ENCODE data around the gene LRRC14B.

DNA sequence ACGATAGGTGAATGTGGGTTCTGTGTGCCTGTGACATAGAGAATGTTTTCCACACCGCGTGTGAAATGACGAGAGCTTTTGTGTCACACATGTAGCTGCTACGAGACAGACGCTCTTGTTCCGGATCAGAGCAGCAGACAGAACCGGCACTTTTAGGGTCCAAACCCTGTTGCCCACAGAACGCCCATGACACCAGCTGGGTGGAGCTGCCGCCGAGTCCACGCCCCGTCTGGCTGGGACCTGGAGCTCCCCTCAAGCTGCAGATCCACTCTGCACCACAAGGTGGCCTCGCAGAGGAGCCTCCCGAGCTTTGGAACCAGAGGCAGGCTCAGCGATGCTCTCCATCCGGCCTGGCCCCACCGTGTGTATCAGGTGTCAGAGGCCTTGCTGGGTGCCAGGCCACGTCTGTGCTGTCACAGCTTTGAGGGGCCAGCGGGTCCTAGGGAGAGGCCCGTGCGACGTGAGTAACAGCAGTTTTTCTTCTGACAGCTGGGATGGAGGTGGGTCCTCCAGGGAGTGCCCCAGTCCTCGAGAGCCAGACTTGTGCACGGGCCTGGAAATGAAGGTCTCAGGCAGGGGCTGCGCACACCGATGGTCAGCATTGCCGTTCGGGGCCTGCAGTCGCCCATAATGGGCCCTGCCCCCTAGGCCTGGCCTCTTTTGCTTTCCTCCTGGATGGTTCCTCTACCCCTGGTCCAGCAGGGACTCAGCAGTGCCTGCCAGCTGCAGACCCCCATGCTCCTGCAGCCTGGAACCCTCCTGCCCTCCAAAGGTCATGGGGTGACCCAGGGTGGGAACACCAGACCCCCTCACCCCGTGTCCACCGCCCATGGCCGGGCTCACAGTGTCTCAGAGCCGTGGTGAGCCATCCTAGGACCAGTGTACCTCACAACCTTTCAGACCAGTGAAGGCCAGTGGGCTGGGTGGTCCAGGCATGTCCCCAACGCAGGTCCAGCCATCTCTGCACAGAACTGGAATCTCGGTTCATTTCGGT is 2.5 kb upstream of the LRRC14B start:
- TF ChIP-seq, protein P1, sequence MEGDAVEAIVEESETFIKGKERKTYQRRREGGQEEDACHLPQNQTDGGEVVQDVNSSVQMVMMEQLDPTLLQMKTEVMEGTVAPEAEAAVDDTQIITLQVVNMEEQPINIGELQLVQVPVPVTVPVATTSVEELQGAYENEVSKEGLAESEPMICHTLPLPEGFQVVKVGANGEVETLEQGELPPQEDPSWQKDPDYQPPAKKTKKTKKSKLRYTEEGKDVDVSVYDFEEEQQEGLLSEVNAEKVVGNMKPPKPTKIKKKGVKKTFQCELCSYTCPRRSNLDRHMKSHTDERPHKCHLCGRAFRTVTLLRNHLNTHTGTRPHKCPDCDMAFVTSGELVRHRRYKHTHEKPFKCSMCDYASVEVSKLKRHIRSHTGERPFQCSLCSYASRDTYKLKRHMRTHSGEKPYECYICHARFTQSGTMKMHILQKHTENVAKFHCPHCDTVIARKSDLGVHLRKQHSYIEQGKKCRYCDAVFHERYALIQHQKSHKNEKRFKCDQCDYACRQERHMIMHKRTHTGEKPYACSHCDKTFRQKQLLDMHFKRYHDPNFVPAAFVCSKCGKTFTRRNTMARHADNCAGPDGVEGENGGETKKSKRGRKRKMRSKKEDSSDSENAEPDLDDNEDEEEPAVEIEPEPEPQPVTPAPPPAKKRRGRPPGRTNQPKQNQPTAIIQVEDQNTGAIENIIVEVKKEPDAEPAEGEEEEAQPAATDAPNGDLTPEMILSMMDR (conservative IDR thresholded peaks at IDR 0.05; ENCODE audit: low read depth, low read length): peak; percentile 87
- no peak for TF ChIP-seq EZH2 (IDR thresholded peaks at IDR 0.05; ENCODE audit: low read length, unreplicated experiment)
- TF ChIP-seq EZH2phosphoT487 (IDR thresholded peaks at IDR 0.05; ENCODE audit: borderline replicate concordance, low read length): no peak

Measured in PC-3 (cell line).